ENCODE measurements around the gene TANGO2.

The TANGO2 gene

GRCh38 chr22:20068640-20069039 lies 47.7 kb downstream of the TANGO2 start:
- no peak for TF ChIP-seq CTCF (IDR thresholded peaks at IDR 0.05; ENCODE audit: extremely low read depth, insufficient read depth, missing control alignments)
- no peak for DNase-seq (ENCODE audit: low spot score)

GRCh38 chr22:20069331-20070042 lies 48.6 kb downstream of the TANGO2 start:
- TF ChIP-seq CTCF (IDR thresholded peaks at IDR 0.05; ENCODE audit: extremely low read depth, insufficient read depth, missing control alignments) = no peak
- in situ Hi-C loops (cut with MboI; ENCODE audit: low pct_unique_long_range_greater_than_20kb, low sequenced_read_pairs, unreplicated experiment) = loop anchor here (5.0 kb wide), 1 partner anchor 42 kb away; no protein-coding TSS in a partner anchor

More at GRCh38 chr22:20068640-20069039, 47.7 kb downstream of the TANGO2 start:
- in situ Hi-C loops (cut with MboI; ENCODE audit: low pct_unique_long_range_greater_than_20kb, low sequenced_read_pairs, unreplicated experiment) = no loop called here

GRCh38 chr22:20071524-20071972 lies 50.6 kb downstream of the TANGO2 start:
- no peak for DNase-seq (ENCODE audit: low spot score)
- in situ Hi-C loops (cut with MboI; ENCODE audit: low pct_unique_long_range_greater_than_20kb, low sequenced_read_pairs, unreplicated experiment) = loop anchor here (5.0 kb wide), 1 partner anchor 44 kb away; no protein-coding TSS in a partner anchor
- no peak for TF ChIP-seq CTCF (IDR thresholded peaks at IDR 0.05; ENCODE audit: extremely low read depth, insufficient read depth, missing control alignments)

More at GRCh38 chr22:20069331-20070042, 48.6 kb downstream of the TANGO2 start:
- no peak for DNase-seq (ENCODE audit: low spot score)

GRCh38 chr22:20076627-20077172 lies 55.8 kb downstream of the TANGO2 start:
- in situ Hi-C loops (cut with MboI; ENCODE audit: low pct_unique_long_range_greater_than_20kb, low sequenced_read_pairs, unreplicated experiment) = no loop called here

GRCh38 chr22:20079745-20080444 lies 59.0 kb downstream of the TANGO2 start, which contains the start of gene DGCR8:
Gene DGCR8, plus strand, starts transcription at chr22:20080241. Its CDS starts 5,723 bp downstream, at chr22:20085964.
- in situ Hi-C loops (cut with MboI; ENCODE audit: low pct_unique_long_range_greater_than_20kb, low sequenced_read_pairs, unreplicated experiment) = no loop called here
- no peak for TF ChIP-seq CTCF (IDR thresholded peaks at IDR 0.05; ENCODE audit: extremely low read depth, insufficient read depth, missing control alignments)
- DNase-seq (ENCODE audit: low spot score) = peak; percentile 98

More at GRCh38 chr22:20076627-20077172, 55.8 kb downstream of the TANGO2 start:
- no peak for DNase-seq (ENCODE audit: low spot score)
- no peak for TF ChIP-seq CTCF (IDR thresholded peaks at IDR 0.05; ENCODE audit: extremely low read depth, insufficient read depth, missing control alignments)

- peak; percentile 91 for DNase-seq (ENCODE audit: low spot score)
- no peak for TF ChIP-seq CTCF (IDR thresholded peaks at IDR 0.05; ENCODE audit: extremely low read depth, insufficient read depth, missing control alignments)
- in situ Hi-C loops (cut with MboI; ENCODE audit: low pct_unique_long_range_greater_than_20kb, low sequenced_read_pairs, unreplicated experiment) = no loop called here
These were observed 59.5 kb downstream of the TANGO2 start for GRCh38 chr22:20080445-20080775.
